LNCaP clone FGC (cell line): Measurements from ENCODE around the gene MVD.

Source experiments
- DNase-seq: peaks from one replicate; pipeline ENCODE4 v3.0.0-alpha.2; 2011; ENCODE audit warnings: low read depth
- H3K4me3 ChIP-seq: 2 replicates; pipeline ENCODE4 v1.5.1; 2011; ENCODE audit warnings: mild to moderate bottlenecking, low read depth, low read length, control low read depth
- CTCF ChIP-seq: IDR thresholded peaks from 2 replicates; pipeline ENCODE4 v1.5.1; 2012; ENCODE audit warnings: mild to moderate bottlenecking; ENCODE audit not compliant: control insufficient read depth, insufficient read depth; ENCODE audit errors: extremely low read depth

Gene MVD

GRCh38 chr16:88691924-88692560 lies 29.2 kb upstream of the MVD start:
- no peak for DNase-seq
- no peak overlapping the region for H3K4me3 ChIP-seq
- TF ChIP-seq CTCF: no peak

GRCh38 chr16:88691129-88691813 lies 28.4 kb upstream of the MVD start:
- no peak overlapping the region for H3K4me3 ChIP-seq
- TF ChIP-seq CTCF: no peak
- DNase-seq: no peak

GRCh38 chr16:88690341-88691128 lies 27.6 kb upstream of the MVD start:
- H3K4me3 ChIP-seq: no peak overlapping the region
- no peak for TF ChIP-seq CTCF
- DNase-seq: no peak

GRCh38 chr16:88688013-88688778 lies 25.3 kb upstream of the MVD start:
- H3K4me3 ChIP-seq: no peak overlapping the region
- TF ChIP-seq CTCF: no peak
- DNase-seq: peak; percentile 58

- DNase-seq: no peak
- no peak for TF ChIP-seq CTCF
Measured at GRCh38 chr16:88687676-88688012, 24.8 kb upstream of the MVD start.

GRCh38 chr16:88687254-88687576 lies 24.3 kb upstream of the MVD start:
- DNase-seq: no peak
- H3K4me3 ChIP-seq: no peak overlapping the region
- TF ChIP-seq CTCF: no peak

More at GRCh38 chr16:88687676-88688012, 24.8 kb upstream of the MVD start:
- H3K4me3 ChIP-seq: no peak overlapping the region
